ENCODE results near the gene FKBP8. TPM values are rescaled to one million over a fixed set of nuclear protein-coding genes. Genes with fewer than 3 reads are reported as not detected.

Gene FKBP8
- 113 to 154 TPM (median 146 TPM) in 5 replicates for total RNA-seq (2022; extraction: Qiagen RNA extraction)

GRCh38 chr19:18542941-18543813 is at the start of gene FKBP8:
Gene FKBP8, minus strand, starts transcription at chr19:18543573. Its CDS starts 1,603 bp downstream, at chr19:18541970.

GRCh38 chr19:18588611-18589379 is 45.4 kb upstream of the FKBP8 start, which contains the start of gene REX1BD:
Gene REX1BD, plus strand, starts transcription at chr19:18588798. Its CDS starts 4 bp downstream, at chr19:18588802.

GRCh38 chr19:18571564-18572344 is 28.4 kb upstream of the FKBP8 start, which contains the start of gene UBA52:
Gene UBA52, plus strand, starts transcription at chr19:18571857. Its CDS starts 1,444 bp downstream, at chr19:18573301.

GRCh38 chr19:18557411-18558201 is 14.2 kb upstream of the FKBP8 start, which contains the start of gene KXD1:
Gene KXD1, plus strand, starts transcription at chr19:18557870. Its CDS starts 4,187 bp downstream, at chr19:18562057.

GRCh38 chr19:18521692-18522123 is 21.7 kb downstream of the FKBP8 start, which contains the start of gene ELL:
Gene ELL, minus strand, starts transcription at chr19:18522070. Its CDS starts 15 bp downstream, at chr19:18522055.

Other genes with a start within 250 kb of the FKBP8 start
- gene LSM4, start 220.5 kb downstream of the FKBP8 start, total RNA-seq (2022; extraction: Qiagen RNA extraction) = 216 to 242 TPM (median 226 TPM) in 5 replicates
- gene PGPEP1, start 203.0 kb downstream of the FKBP8 start, total RNA-seq (2022; extraction: Qiagen RNA extraction) = 1.5 to 3.6 TPM (median 2.9 TPM) in 5 replicates
- 9.5 to 22.1 TPM (median 15.2 TPM) in 5 replicates for gene GDF15, start 157.4 kb downstream of the FKBP8 start, total RNA-seq (2022; extraction: Qiagen RNA extraction)
- 0.11 TPM in 1 of 5 replicates, not detected in the others for gene LRRC25, start 146.0 kb downstream of the FKBP8 start, total RNA-seq (2022; extraction: Qiagen RNA extraction)
- gene SSBP4, start 124.2 kb downstream of the FKBP8 start, total RNA-seq (2022; extraction: Qiagen RNA extraction) = 33.0 to 50.5 TPM (median 48.5 TPM) in 5 replicates
- gene ISYNA1, start 105.4 kb downstream of the FKBP8 start, total RNA-seq (2022; extraction: Qiagen RNA extraction) = 26.1 to 43.6 TPM (median 42.8 TPM) in 5 replicates
- 3.7 to 6.4 TPM (median 6.3 TPM) in 5 replicates for gene ELL, start 21.5 kb downstream of the FKBP8 start, total RNA-seq (2022; extraction: Qiagen RNA extraction)
- gene KXD1, start 14.3 kb upstream of the FKBP8 start, total RNA-seq (2022; extraction: Qiagen RNA extraction) = 84.8 to 106 TPM (median 98.7 TPM) in 5 replicates
- 1,021 to 1,163 TPM (median 1,060 TPM) in 5 replicates for gene UBA52, start 28.3 kb upstream of the FKBP8 start, total RNA-seq (2022; extraction: Qiagen RNA extraction)
- gene REX1BD, start 45.2 kb upstream of the FKBP8 start, total RNA-seq (2022; extraction: Qiagen RNA extraction) = 38.3 to 52.4 TPM (median 45.9 TPM) in 5 replicates
- 3.7 to 7.1 TPM (median 6.8 TPM) in 5 replicates for gene CRLF1, start 63.2 kb upstream of the FKBP8 start, total RNA-seq (2022; extraction: Qiagen RNA extraction)
- 3.8 to 6.1 TPM (median 5.2 TPM) in 5 replicates for gene TMEM59L, start 69.3 kb upstream of the FKBP8 start, total RNA-seq (2022; extraction: Qiagen RNA extraction)
- 3.7 to 5.1 TPM (median 4.7 TPM) in 5 replicates for gene KLHL26, start 93.5 kb upstream of the FKBP8 start, total RNA-seq (2022; extraction: Qiagen RNA extraction)
- gene CRTC1, start 140.1 kb upstream of the FKBP8 start, total RNA-seq (2022; extraction: Qiagen RNA extraction) = 2.3 to 5.6 TPM (median 4.7 TPM) in 5 replicates
- 0.16 to 0.26 TPM (median 0.19 TPM) in 5 replicates for gene COMP, start 247.7 kb upstream of the FKBP8 start, total RNA-seq (2022; extraction: Qiagen RNA extraction)

All from A549 treated with dexamethasone at 1 μM for 4 hours (cell line).